GM18517 (cell line): ENCODE results near the gene OR4E1.
"Not testable (repeated sequence)": the region's sequence is repeated elsewhere in the genome, so short reads cannot be mapped to it uniquely, and the experiment has no call there.

ENCODE experiments used
- ATAC-seq: cut with Tn5 transposase; IDR thresholded peaks from one replicate; pipeline ENCODE4 v1.9.1; 2021; ENCODE audit warnings: mild to moderate bottlenecking, moderate library complexity; ENCODE audit not compliant: unreplicated experiment

OR4E1 gene

GRCh38 chr14:21673718-21674117 is at the start of gene OR4E1:
Gene OR4E1 (minus strand): TSS chr14:21673818. CDS start chr14:21670935, 2,883 bp downstream.
- ATAC-seq = no peak

DNA sequence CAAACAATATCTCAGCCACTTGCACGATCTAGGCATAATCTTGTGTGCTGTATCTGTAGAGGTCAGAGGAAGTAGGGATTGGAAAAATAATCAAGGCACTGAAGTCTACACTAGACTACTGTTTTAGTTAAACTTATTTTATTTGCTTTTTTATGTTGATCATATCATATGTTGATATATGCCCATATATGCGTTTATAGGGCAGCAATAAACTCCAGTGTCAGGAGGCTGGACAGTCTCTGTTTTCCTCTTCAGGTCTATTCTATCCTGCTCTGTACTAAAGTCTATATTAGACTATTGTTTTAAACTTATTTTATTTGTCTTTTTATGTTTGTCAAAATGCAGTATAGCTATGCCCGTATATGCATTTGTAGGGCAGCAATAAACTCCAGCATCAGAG is 47.9 kb upstream of the OR4E1 start:
- no peak for ATAC-seq

DNA sequence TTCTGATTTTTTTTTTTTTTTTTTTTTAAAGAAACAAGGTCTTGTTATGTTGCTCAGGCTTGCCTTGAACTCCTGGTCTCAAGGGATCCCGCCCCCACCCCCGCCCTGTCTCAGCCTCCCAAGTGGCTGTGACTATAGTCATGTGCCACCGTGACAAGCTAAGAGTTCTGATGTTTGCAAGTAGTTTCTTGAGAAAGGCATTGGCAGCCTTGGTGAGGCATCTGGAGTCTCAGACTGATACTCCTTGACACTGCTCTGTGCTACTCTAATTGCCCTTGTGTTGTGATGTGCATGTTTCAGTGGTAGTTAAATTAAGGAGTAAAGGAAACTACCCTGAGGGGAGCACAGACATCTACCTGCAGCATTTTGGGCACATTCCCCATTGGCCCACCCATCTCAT is 46.2 kb upstream of the OR4E1 start:
- no peak for ATAC-seq

DNA sequence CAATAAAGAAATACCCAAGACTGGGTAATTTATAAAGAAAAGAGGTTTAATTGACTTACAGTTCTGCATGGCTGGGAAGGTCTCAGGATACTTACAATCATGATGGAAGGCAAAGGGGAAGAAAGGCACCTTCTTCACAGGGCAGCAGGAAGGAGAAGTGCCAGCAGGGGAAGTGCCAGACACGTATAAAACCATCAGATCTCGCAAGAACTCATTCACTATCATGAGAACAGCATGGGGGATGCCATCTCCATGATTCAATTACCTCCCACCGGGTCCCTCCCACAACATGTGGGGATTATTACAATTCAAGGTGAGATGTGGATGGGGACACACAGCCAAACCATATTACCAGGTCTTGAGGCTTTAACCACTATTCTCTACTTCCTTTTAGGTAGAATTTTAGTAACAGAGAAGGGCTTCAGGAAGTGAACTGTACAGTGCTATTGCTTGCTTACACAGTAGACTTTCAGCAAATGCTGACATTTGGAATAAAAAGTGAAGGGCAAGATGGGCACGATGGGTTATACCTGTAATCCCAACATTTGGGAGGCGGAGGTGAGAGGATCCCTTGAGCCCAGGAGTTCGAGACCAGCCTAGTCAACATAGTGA is 40.8 kb upstream of the OR4E1 start:
- no peak for ATAC-seq

DNA sequence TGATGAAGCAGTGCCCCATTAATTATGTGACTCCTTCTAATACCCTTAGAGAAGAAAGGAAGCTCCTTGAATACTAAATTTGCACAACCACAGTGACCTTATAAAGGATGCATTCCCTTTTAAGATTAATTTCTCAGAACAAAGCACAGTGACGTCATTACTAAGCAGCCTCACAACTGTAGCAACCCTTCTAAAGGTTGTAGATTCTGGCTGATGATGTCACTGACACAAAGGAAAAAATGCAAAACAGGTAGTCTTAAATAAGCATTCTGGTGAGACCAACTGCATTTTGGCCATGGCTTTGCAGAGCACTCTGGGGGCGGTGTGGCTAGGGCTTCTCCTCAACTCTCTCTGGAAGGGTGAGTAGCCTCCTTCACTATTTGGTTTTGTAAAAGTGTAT is 38.4 kb upstream of the OR4E1 start:
- no peak for ATAC-seq

DNA sequence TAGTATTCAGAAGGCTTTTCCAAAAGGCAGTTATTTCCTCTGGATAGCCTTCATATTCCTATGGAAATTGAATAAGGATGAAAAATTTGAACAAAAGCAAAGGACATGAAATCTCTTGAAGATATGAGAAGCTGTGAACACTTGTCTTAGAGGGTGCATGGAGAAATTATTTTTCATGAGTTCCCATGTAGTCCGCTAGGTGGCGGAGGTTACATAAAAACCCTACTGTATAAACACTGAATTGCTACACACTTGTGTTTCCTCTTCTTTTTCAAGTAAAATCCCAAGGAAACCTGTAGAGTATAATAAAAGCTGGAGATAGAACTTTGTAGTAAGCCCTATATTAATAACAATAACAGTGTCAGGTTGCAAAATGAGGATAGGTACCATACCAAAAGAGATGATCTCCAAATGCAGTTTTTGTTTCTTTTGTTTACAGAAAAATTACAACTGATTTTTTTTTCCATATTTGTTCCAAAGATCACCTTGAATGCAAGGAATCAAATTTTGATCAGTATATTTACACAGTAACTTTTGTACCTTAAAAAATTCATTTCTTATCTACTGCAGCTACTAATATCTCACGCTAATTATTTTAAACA is 37.8 kb upstream of the OR4E1 start:
- ATAC-seq = no peak

- ATAC-seq = no peak
These were observed 30.7 kb upstream of the OR4E1 start for GRCh38 chr14:21704338-21704737.

GRCh38 chr14:21703357-21704326 is 30.0 kb upstream of the OR4E1 start:
- ATAC-seq = no peak

- ATAC-seq = no peak
These were observed 28.7 kb upstream of the OR4E1 start for GRCh38 chr14:21702316-21702715.

GRCh38 chr14:21699551-21699950 is 25.9 kb upstream of the OR4E1 start:
- no peak for ATAC-seq

GRCh38 chr14:21698538-21698937 is 24.9 kb upstream of the OR4E1 start:
- ATAC-seq = not testable (repeated sequence)

DNA sequence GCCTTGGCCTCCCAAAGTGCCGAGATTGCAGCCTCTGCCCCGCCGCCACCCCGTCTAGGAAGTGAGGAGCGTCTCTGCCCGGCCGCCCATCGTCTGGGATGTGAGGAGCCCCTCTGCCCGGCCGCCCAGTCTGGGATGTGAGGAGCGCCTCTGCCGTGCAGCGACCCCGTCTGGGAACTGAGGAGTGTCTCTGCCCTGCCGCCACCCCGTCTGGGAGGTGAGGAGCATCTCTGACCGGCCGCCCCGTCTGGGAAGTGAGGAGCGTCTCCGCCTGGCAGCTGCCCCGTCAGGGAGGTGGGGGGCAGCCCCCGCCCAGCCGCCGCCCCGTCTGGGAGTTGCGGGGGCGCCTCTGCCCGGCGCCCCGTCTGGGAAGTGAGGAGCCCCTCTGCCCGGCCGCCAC is 24.0 kb upstream of the OR4E1 start:
- not testable (repeated sequence) for ATAC-seq

DNA sequence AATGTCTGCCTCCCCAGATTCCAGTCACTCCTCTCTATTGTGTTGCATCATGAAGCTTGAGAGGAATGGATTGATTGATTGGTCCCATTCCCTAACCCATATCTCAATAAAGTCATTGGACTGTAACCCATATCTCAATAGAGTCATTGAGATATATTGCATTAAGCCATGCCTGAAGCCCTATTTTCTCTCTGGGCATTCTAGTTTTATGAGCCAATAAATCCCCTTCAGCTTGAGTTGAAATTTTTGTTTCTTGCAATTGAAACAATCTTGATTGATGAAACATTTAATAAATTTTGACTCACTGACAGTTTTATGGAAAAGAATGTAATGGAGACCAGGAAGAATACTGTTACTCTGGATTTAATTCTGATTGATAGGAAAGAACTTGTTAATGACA is 20.8 kb upstream of the OR4E1 start:
- no peak for ATAC-seq

DNA sequence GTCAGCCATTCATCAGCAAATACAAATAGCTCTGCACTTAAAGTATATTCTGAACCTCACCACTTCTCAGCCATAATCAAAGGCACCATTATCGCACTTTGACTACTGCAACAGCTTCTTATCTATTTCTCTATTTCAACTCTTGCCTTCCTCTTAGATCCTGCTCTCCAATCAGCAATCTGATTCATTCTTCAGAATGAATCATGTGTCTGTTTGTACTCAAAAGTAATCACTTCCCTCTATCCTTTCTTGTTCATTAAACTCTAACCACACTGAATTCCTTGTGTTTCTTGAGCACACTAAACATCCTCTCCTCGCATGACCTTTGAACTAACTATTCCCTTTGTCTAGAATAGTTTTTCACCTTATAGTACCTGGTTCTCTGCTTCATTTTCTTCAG is 12.8 kb upstream of the OR4E1 start:
- ATAC-seq = no peak

DNA sequence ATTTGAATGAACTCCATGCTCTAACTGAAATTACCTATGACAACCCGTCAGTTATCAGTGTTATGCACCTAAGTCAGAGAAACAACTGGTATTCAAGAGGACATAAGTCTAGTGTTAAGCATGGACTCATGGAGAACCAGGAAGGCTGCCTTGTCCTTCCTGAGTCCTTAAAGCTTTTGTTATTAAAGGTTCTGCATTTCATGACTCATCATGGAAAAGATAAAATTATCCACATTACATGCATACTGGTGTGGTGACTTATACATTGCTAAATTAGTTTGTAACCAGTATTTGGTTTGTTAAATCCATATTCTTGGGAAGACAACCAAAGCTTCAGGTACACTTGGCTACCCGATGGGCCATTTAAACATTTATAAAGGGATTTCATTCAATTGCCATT is 6.5 kb upstream of the OR4E1 start:
- ATAC-seq = no peak

- no peak for ATAC-seq
These were observed 1.9 kb upstream of the OR4E1 start for GRCh38 chr14:21675566-21675965.

- no peak for ATAC-seq
These were observed 1.5 kb downstream of the OR4E1 start for GRCh38 chr14:21672116-21672515.

DNA sequence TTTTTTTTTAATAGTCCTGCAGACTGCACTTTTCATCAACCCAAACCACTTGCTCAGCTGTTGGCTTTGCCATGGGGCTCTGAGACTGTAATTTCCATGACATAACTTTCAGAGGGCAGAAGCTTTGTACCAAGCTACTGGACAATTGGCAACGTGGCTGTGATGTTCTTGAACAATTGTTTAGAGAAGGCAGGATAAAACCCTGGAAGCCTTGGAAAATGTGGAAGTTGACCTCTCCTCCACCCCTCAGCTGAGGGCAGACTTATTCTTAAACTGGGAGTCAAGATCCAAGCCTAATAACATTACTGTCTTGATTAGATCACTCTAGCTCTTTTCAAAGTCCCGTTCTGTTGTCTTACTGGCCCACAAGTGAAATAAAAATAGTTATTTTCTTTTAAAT is 2.2 kb downstream of the OR4E1 start:
- no peak for ATAC-seq

DNA sequence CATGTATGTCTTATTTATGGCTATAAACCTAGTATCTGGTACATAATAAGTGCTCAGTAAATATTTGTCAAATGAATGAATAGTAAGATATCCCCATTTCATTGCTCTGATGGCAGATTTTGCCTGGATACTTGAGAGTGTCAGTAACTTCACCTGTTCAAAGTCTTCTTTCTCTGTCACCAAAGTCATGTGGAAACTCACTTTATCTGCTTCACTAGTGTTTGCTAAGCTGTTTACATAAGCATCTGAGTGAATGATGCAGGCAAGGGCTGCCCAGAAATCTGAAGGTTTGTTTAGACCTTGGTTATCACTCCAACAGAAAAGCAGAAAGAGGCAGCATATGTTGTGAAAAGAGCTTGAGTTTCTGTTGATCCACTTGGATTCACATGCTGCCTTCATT is 4.3 kb downstream of the OR4E1 start:
- ATAC-seq = no peak

GRCh38 chr14:21668377-21668776 is 5.2 kb downstream of the OR4E1 start:
- ATAC-seq = no peak

DNA sequence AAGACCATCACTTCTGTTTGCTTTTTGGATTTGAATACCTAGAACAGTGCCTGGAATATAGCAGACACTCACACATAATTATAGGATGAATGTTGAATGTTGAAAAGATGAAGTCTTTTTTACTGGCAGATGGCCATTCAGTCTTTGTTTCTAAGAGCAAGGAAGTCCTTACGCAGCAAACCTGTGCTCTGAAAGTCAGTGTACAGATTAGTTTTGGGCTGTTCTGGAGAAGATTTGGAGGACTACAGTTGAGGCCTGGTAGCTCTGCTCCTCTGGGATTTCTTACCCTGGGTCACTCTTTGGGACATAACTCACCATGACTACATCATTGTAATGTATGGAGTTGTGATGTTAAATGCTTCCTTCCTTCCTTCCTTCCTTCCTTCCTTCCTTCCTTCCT is 16.6 kb downstream of the OR4E1 start:
- no peak for ATAC-seq

DNA sequence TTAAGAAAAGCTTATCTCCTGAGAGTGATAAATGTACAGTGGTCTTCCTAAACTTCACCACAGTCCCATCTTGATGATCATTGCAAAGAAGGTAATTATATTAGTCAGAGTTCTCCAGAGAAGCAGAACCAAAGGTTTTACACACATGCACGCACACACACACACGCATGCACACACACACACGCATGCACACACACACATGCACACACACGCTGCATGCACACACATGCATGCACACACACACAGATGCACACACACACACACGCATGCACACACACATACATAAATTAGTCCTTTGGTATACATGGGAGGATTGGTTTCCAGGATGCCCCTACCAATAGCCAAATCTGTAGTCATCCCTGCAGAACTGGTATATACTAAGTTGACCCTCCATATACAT is 19.4 kb downstream of the OR4E1 start:
- ATAC-seq = no peak
